Endothelial cell of umbilical vein (primary cell): ENCODE results near the gene IGSF9.

Experiments
- CTCF ChIP-seq, 2 donors: IDR thresholded peaks; 1 replicate in 1 of 2; 2 replicates in 1 of 2; pipeline ENCODE4 v1.5.1; 2011; ENCODE audit warnings: low read length in 2 of 2, mild to moderate bottlenecking in 2 of 2, moderate library complexity in 2 of 2, control low read depth in 1 of 2, inconsistent platforms in 1 of 2, low read depth in 1 of 2; ENCODE audit not compliant: insufficient read depth in 1 of 2; ENCODE audit errors: extremely low read depth in 1 of 2
- EZH2 ChIP-seq: IDR thresholded peaks from 2 replicates; pipeline ENCODE4 v1.6.1; 2012; ENCODE audit warnings: borderline replicate concordance, low read depth, mild to moderate bottlenecking, moderate library complexity, low read length, inconsistent platforms; ENCODE audit not compliant: severe bottlenecking
- FOS ChIP-seq: IDR thresholded peaks from 2 replicates; pipeline ENCODE4 v1.6.1; 2011; ENCODE audit warnings: mild to moderate bottlenecking, low read length, moderate library complexity, borderline replicate concordance; ENCODE audit not compliant: insufficient read depth
- JUN ChIP-seq: IDR thresholded peaks from 2 replicates; pipeline ENCODE4 v1.6.1; 2011; ENCODE audit warnings: borderline replicate concordance, low read depth; ENCODE audit not compliant: insufficient read length, insufficient read depth
- MAX ChIP-seq: IDR thresholded peaks from 2 replicates; pipeline ENCODE4 v1.6.1; 2011; ENCODE audit not compliant: insufficient read depth, insufficient read length
- MYC ChIP-seq: IDR thresholded peaks from one replicate; pipeline ENCODE4 v1.6.1; 2011; ENCODE audit warnings: mild to moderate bottlenecking, low read depth, low read length
- POLR2A ChIP-seq: IDR thresholded peaks from 2 replicates; pipeline ENCODE4 v1.6.1; 2012; ENCODE audit warnings: low read depth, mild to moderate bottlenecking, control low read depth, low read length
- POLR2AphosphoS5 ChIP-seq: IDR thresholded peaks from 2 replicates; pipeline ENCODE4 v1.6.1; 2012; ENCODE audit warnings: low read depth, mild to moderate bottlenecking, control low read depth, low read length, moderate library complexity; ENCODE audit not compliant: insufficient read depth

GRCh38 chr1:159925719-159926078 is 19.7 kb downstream of the IGSF9 start:
- TF ChIP-seq POLR2AphosphoS5: no peak
- no peak for TF ChIP-seq POLR2A
- no peak for TF ChIP-seq CTCF (IDR thresholded peaks at IDR 0.05; ENCODE audit: extremely low read depth in 1 of 2, insufficient read depth in 1 of 2, low read depth in 1 of 2, low read length in 2 of 2)
- no peak for TF ChIP-seq MAX
- no peak for TF ChIP-seq FOS
- no peak for TF ChIP-seq EZH2
- no peak for TF ChIP-seq MYC
- no peak for TF ChIP-seq JUN
